IPS-20b (cell line): ENCODE data around the gene ARFIP1.
A peak's percentile ranks its signal among the peaks of the same experiment; 100 is the strongest.

Source experiments
- H3K27ac ChIP-seq: one replicate; pipeline ENCODE4 v1.5.1; 2013; ENCODE audit warnings: low read length
- H3K27me3 ChIP-seq: 2 replicates; pipeline ENCODE4 v1.6.1; 2013; ENCODE audit warnings: mild to moderate bottlenecking, low read length, inconsistent platforms; ENCODE audit not compliant: insufficient read depth
- H3K36me3 ChIP-seq: 2 replicates; pipeline ENCODE4 v1.6.1; 2013; ENCODE audit warnings: low read depth, mild to moderate bottlenecking, inconsistent platforms, low read length, moderate library complexity; ENCODE audit not compliant: insufficient read depth
- H3K4me1 ChIP-seq: 2 replicates; pipeline ENCODE4 v1.6.1; 2013; ENCODE audit warnings: mild to moderate bottlenecking, control low read depth, inconsistent platforms, low read length, moderate library complexity; ENCODE audit not compliant: insufficient read depth
- H3K4me3 ChIP-seq: 2 replicates; pipeline ENCODE4 v1.5.1; 2013; ENCODE audit warnings: mild to moderate bottlenecking, low read length, inconsistent platforms
- H3K9ac ChIP-seq: 2 replicates; pipeline ENCODE4 v1.6.1; 2013; ENCODE audit warnings: low read depth, mild to moderate bottlenecking, inconsistent platforms, low read length, moderate library complexity
- H3K9me3 ChIP-seq: 2 replicates; pipeline ENCODE4 v1.6.1; 2013; ENCODE audit warnings: mild to moderate bottlenecking, low read depth, low read length, inconsistent platforms; ENCODE audit not compliant: insufficient read depth

ARFIP1 gene

GRCh38 chr4:152901205-152901604 is 121.5 kb downstream of the ARFIP1 start:
- peaks cover 4% of the 10 kb centered on the region; the same call in 1 of the 2 replicates for H3K4me1 ChIP-seq
- no peak overlapping the region for H3K27ac ChIP-seq
- no peaks in the 10 kb centered on the region for H3K36me3 ChIP-seq
- H3K9me3 ChIP-seq: no peaks in the 10 kb centered on the region
- H3K27me3 ChIP-seq: no peaks in the 10 kb centered on the region
- H3K9ac ChIP-seq: no peak overlapping the region
- no peak overlapping the region for H3K4me3 ChIP-seq

- Histone ChIP-seq H3K4me1 (peaks cover 4% of the 10 kb centered on the region; the same call in 1 of the 2 replicates), H3K4me3 (no peak overlapping the region), H3K9ac (no peak overlapping the region), H3K9me3 (no peaks in the 10 kb centered on the region), H3K27ac (no peak overlapping the region), H3K36me3 (no peaks in the 10 kb centered on the region), H3K27me3 (no peaks in the 10 kb centered on the region)
Observed at GRCh38 chr4:152903658-152904057, 123.9 kb downstream of the ARFIP1 start.

- Histone ChIP-seq H3K4me1 (no peaks in the 10 kb centered on the region), H3K36me3 (peaks cover 6% of the 10 kb centered on the region), H3K27ac (no peak overlapping the region), H3K9me3 (no peaks in the 10 kb centered on the region), H3K27me3 (no peaks in the 10 kb centered on the region), H3K9ac (no peak overlapping the region), H3K4me3 (no peak overlapping the region)
Observed at GRCh38 chr4:152909901-152910300, 130.1 kb downstream of the ARFIP1 start.

- Histone ChIP-seq H3K36me3 (peaks cover 6% of the 10 kb centered on the region), H3K27ac (no peak overlapping the region), H3K27me3 (no peaks in the 10 kb centered on the region), H3K4me1 (no peaks in the 10 kb centered on the region), H3K9me3 (no peaks in the 10 kb centered on the region), H3K4me3 (no peak overlapping the region), H3K9ac (no peak overlapping the region)
Observed at GRCh38 chr4:152910521-152910920, 130.8 kb downstream of the ARFIP1 start.

GRCh38 chr4:152917543-152918395 is 138.0 kb downstream of the ARFIP1 start:
- no peak overlapping the region for H3K4me3 ChIP-seq
- H3K9ac ChIP-seq: no peak overlapping the region
- H3K27ac ChIP-seq: no peak overlapping the region
- no peaks in the 10 kb centered on the region for H3K4me1 ChIP-seq
- H3K27me3 ChIP-seq: no peaks in the 10 kb centered on the region
- H3K9me3 ChIP-seq: peaks cover 32% of the 10 kb centered on the region
- H3K36me3 ChIP-seq: peaks cover 13% of the 10 kb centered on the region

- no peak overlapping the region for H3K4me3 ChIP-seq
- H3K27me3 ChIP-seq: no peaks in the 10 kb centered on the region
- H3K9me3 ChIP-seq: peaks cover 32% of the 10 kb centered on the region
- H3K27ac ChIP-seq: no peak overlapping the region
- no peaks in the 10 kb centered on the region for H3K4me1 ChIP-seq
- no peak overlapping the region for H3K9ac ChIP-seq
- peaks cover 13% of the 10 kb centered on the region for H3K36me3 ChIP-seq
Observed at GRCh38 chr4:152919826-152920225, 140.1 kb downstream of the ARFIP1 start.

- H3K27ac ChIP-seq: no peak overlapping the region
- no peak overlapping the region for H3K4me3 ChIP-seq
- no peak overlapping the region for H3K9ac ChIP-seq
- H3K4me1 ChIP-seq: peaks cover 3% of the 10 kb centered on the region; the same call in 1 of the 2 replicates
- peaks cover 13% of the 10 kb centered on the region for H3K36me3 ChIP-seq
- H3K9me3 ChIP-seq: peaks cover 32% of the 10 kb centered on the region
- no peaks in the 10 kb centered on the region for H3K27me3 ChIP-seq
Observed at GRCh38 chr4:152920768-152921167, 141.0 kb downstream of the ARFIP1 start.

- no peak overlapping the region for H3K27ac ChIP-seq
- peaks cover 32% of the 10 kb centered on the region for H3K9me3 ChIP-seq
- no peak overlapping the region for H3K9ac ChIP-seq
- H3K4me1 ChIP-seq: peaks cover 3% of the 10 kb centered on the region; the same call in 1 of the 2 replicates
- no peak overlapping the region; the same call in 1 of the 2 replicates for H3K4me3 ChIP-seq
- peaks cover 13% of the 10 kb centered on the region for H3K36me3 ChIP-seq
- no peaks in the 10 kb centered on the region for H3K27me3 ChIP-seq
Observed at GRCh38 chr4:152921284-152921683, 141.5 kb downstream of the ARFIP1 start.

- peaks cover 28% of the 10 kb centered on the region for H3K4me1 ChIP-seq
- H3K27ac ChIP-seq: no peak overlapping the region
- no peak overlapping the region for H3K9ac ChIP-seq
Observed at GRCh38 chr4:152925851-152926250, 146.1 kb downstream of the ARFIP1 start.

GRCh38 chr4:152926959-152927358 is 147.2 kb downstream of the ARFIP1 start:
- Histone ChIP-seq H3K27ac (no peak overlapping the region), H3K27me3 (no peaks in the 10 kb centered on the region), H3K36me3 (no peaks in the 10 kb centered on the region), H3K4me3 (peak overlapping the region; percentile 1; the same call in 1 of the 2 replicates), H3K9ac (no peak overlapping the region), H3K4me1 (peaks cover 32% of the 10 kb centered on the region), H3K9me3 (no peaks in the 10 kb centered on the region)

More at GRCh38 chr4:152925851-152926250, 146.1 kb downstream of the ARFIP1 start:
- Histone ChIP-seq H3K27me3 (no peaks in the 10 kb centered on the region), H3K4me3 (no peak overlapping the region), H3K36me3 (no peaks in the 10 kb centered on the region), H3K9me3 (peaks cover 5% of the 10 kb centered on the region; the same call in 1 of the 2 replicates)

- no peaks in the 10 kb centered on the region for H3K36me3 ChIP-seq
Observed at GRCh38 chr4:152927737-152928136, 148.0 kb downstream of the ARFIP1 start.

GRCh38 chr4:152928286-152928685 is 148.5 kb downstream of the ARFIP1 start:
- no peak overlapping the region for H3K27ac ChIP-seq
- no peaks in the 10 kb centered on the region for H3K36me3 ChIP-seq
- H3K4me1 ChIP-seq: peaks cover 32% of the 10 kb centered on the region
- H3K4me3 ChIP-seq: no peak overlapping the region
- H3K9ac ChIP-seq: no peak overlapping the region
- no peaks in the 10 kb centered on the region for H3K9me3 ChIP-seq
- no peaks in the 10 kb centered on the region for H3K27me3 ChIP-seq

More at GRCh38 chr4:152927737-152928136, 148.0 kb downstream of the ARFIP1 start:
- Histone ChIP-seq H3K27me3 (no peaks in the 10 kb centered on the region), H3K4me1 (peaks cover 32% of the 10 kb centered on the region), H3K9ac (no peak overlapping the region), H3K4me3 (no peak overlapping the region), H3K9me3 (no peaks in the 10 kb centered on the region), H3K27ac (no peak overlapping the region)
